Lower leg skin (tissue), 4 donors: ENCODE data around the gene RGS7BP. TPM values are rescaled to one million over a fixed set of nuclear protein-coding genes. Genes with fewer than 3 reads are reported as not detected.
"Not testable (repeated sequence)": the region's sequence is repeated elsewhere in the genome, so short reads cannot be mapped to it uniquely, and the experiment has no call there.

ENCODE experiments used
- DNase-seq, 2 donors: peaks; one replicate each; pipeline ENCODE4 v3.0.0-alpha.2; 2019; ENCODE audit warnings: low spot score in 2 of 2
- H3K4me3 ChIP-seq: fragments of 200-600 bp; sonication (generic); 2 replicates; pipeline ENCODE4 v1.5.1; 2017; ENCODE audit warnings: mild to moderate bottlenecking, low read depth; ENCODE audit not compliant: poor library complexity, severe bottlenecking
- CTCF ChIP-seq, 3 donors: fragments of 450-650 bp; IDR thresholded peaks; one replicate each; pipeline ENCODE4 v1.5.1; 2016; ENCODE audit warnings: antibody characterized with exemption in 3 of 3, mild to moderate bottlenecking in 3 of 3, moderate library complexity in 2 of 3
- POLR2A ChIP-seq, 2 donors: fragments of 450-650 bp; IDR thresholded peaks; one replicate each; pipeline ENCODE4 v1.6.1; 2016 to 2017; ENCODE audit warnings: antibody characterized with exemption in 2 of 2, mild to moderate bottlenecking in 1 of 2, moderate library complexity in 1 of 2
- WGBS, 2 donors: methylation state at CpG; one replicate each; pipeline ENCODE4 v1.1.5; 2018; 5-methylcytosine and 5-hydroxymethylcytosine counted together
- intact Hi-C: fragments of 100-400 bp; cut with DNase I; formaldehyde crosslinking; loops from one replicate; pipeline ENCODE4 v1.15.0; 2023; ENCODE audit warnings: low total_unique reads
- total RNA-seq, 4 donors: library from RNA; depleted of rRNA; stranded (reverse); fragments of >200 nt; gene quantifications; one replicate each; pipeline ENCODE4 v1.1.0, GENCODE V29; 2016

RGS7BP gene
- total RNA-seq, 4 donors from 2014 or later: 0.08 to 1.7 TPM; not detected in 2

GRCh38 chr5:64526734-64527439 lies 21.1 kb downstream of the RGS7BP start:
- no peak overlapping the region for H3K4me3 ChIP-seq
- DNase-seq: no peak
- no peak for TF ChIP-seq POLR2A (IDR thresholded peaks at IDR 0.05)
- TF ChIP-seq CTCF (IDR thresholded peaks at IDR 0.05): no peak
- 78 to 85% methylated on average over 3 of the region's 3 CpGs for WGBS, 2 donors
- intact Hi-C loops: no loop called here

GRCh38 chr5:64530076-64530475 lies 24.3 kb downstream of the RGS7BP start:
- no peak for DNase-seq
- 53 to 63% methylated on average over 3 of the region's 3 CpGs for WGBS, 2 donors
- TF ChIP-seq CTCF (IDR thresholded peaks at IDR 0.05) (no peak), POLR2A (IDR thresholded peaks at IDR 0.05) (no peak)
- H3K4me3 ChIP-seq: no peak overlapping the region
- intact Hi-C loops: no loop called here

- intact Hi-C loops: no loop called here
- WGBS, 2 donors: 44 to 48% methylated on average over 2 of the region's 2 CpGs
- TF ChIP-seq POLR2A (IDR thresholded peaks at IDR 0.05) (no peak), CTCF (IDR thresholded peaks at IDR 0.05) (no peak)
- no peak for DNase-seq
- H3K4me3 ChIP-seq: no peak overlapping the region
Observed at GRCh38 chr5:64532212-64532611, 26.4 kb downstream of the RGS7BP start.

- TF ChIP-seq CTCF (IDR thresholded peaks at IDR 0.05): no peak
- TF ChIP-seq POLR2A (IDR thresholded peaks at IDR 0.05): no peak
- WGBS, 2 donors: 90 to 91% methylated on average over 2 of the region's 2 CpGs
- no peak for DNase-seq
- intact Hi-C loops: no loop called here
- H3K4me3 ChIP-seq: no peak overlapping the region
Observed at GRCh38 chr5:64532657-64533056, 26.8 kb downstream of the RGS7BP start.

GRCh38 chr5:64534033-64534432 lies 28.2 kb downstream of the RGS7BP start:
- DNase-seq: no peak
- no peak overlapping the region for H3K4me3 ChIP-seq
- 39 to 44% methylated on average over 3 of the region's 3 CpGs for WGBS, 2 donors
- intact Hi-C loops: no loop called here
- TF ChIP-seq CTCF (IDR thresholded peaks at IDR 0.05): no peak
- TF ChIP-seq POLR2A (IDR thresholded peaks at IDR 0.05): no peak

GRCh38 chr5:64557911-64558310 lies 52.1 kb downstream of the RGS7BP start:
- 48 to 59% methylated on average over 2 of the region's 2 CpGs for WGBS, 2 donors
- no peak overlapping the region for H3K4me3 ChIP-seq
- DNase-seq: no peak
- TF ChIP-seq CTCF (IDR thresholded peaks at IDR 0.05) (no peak), POLR2A (IDR thresholded peaks at IDR 0.05) (no peak)
- intact Hi-C loops: no loop called here

GRCh38 chr5:64558641-64559040 lies 52.8 kb downstream of the RGS7BP start:
- DNase-seq, intact Hi-C loops, H3K4me3 ChIP-seq: not testable (repeated sequence)
- 71 to 91% methylated on average over 4 of the region's 4 CpGs for WGBS, 2 donors
